ENCODE results near the gene G0S2. TPM values are rescaled to one million over a fixed set of nuclear protein-coding genes. Genes with fewer than 3 reads are reported as not detected.

The G0S2 gene
- polyA plus RNA-seq, 1 donor from 2014 or later, result 0.33 TPM

DNA sequence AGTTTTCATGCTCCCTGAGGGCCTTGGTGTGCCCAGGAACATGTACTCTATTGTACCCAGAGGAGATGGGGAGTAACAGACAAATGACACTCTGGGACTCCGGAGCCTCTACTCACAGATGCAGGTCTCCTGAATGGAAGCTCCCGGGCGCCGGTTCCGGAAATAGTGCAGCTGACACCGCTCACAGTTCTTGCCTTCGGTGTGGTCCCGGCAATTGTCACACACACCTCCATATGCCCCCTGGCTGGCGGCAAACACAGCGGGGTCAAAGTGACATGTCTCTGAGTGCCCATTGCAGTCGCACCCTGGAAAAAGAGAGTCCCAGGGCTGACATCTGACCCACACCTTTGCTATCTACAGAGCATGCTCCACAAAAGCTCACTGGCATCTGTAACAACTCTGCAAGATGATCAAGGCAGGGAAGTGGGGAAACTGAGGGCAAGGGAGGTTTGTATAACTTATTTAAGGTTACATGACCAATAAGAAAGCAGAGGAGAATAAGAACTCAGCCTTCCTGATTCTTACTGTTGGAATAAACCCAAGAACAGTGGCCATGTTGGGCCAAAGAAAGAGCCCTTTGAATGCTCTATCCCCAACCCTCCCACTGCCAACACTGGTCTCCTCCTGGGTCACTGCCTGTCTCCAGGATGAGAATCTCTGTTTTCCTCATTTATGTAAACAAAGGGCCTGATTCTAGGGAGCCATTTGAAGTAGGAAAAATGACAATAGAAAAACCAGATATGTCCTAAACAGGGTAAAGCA lies 45.4 kb upstream of the G0S2 start:
- H2AFZ ChIP-seq (ENCODE audit: low read depth, low read length), result no peak overlapping the region
- H3K27ac ChIP-seq (ENCODE audit: low read length), result no peak overlapping the region
- no peak overlapping the region for H3K4me2 ChIP-seq (ENCODE audit: low read length)

DNA sequence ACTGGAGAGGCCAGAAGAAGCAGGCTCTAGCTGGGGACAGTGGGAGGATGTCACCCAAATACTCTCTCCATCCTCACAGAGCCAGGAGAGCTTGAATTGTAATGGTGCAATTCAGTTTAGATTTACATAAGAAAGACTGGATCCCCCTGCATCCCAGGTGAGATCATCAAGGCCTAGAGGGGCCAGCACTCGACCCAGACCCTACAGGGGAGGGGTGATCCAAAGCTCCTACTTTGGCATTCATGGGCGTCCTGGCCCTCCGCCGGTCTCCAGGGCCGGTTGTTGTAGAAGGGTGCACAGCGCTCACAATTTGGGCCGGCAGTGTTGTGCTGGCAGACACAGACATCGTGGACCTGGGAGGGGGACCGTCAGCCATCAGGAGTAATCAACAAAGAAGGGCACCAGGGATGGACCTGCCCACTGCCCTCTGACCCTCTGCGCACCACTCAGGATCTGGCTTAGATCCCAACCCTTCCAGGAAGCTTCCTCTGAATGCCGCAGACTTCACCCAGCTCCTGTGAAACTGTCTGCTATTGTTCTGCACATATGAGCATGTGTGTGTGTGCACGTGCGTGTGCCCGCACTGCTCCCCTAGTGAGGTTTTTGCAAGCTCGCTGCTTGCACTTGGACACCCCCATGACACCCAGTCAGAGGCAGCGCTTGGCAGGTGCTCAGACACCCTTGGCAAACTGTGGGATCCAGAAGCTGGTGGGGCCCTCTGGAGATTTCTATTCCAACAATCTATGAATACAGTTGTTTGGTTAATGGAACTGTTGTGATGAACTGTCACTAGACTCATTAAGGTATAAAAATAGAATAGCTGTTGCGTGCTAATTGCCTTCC lies 44.6 kb upstream of the G0S2 start:
- H3K9me3 ChIP-seq (ENCODE audit: low read length), result no peaks in the 10 kb centered on the region
- no peak overlapping the region for H3K27ac ChIP-seq (ENCODE audit: low read length)
- TF ChIP-seq, protein P1, sequence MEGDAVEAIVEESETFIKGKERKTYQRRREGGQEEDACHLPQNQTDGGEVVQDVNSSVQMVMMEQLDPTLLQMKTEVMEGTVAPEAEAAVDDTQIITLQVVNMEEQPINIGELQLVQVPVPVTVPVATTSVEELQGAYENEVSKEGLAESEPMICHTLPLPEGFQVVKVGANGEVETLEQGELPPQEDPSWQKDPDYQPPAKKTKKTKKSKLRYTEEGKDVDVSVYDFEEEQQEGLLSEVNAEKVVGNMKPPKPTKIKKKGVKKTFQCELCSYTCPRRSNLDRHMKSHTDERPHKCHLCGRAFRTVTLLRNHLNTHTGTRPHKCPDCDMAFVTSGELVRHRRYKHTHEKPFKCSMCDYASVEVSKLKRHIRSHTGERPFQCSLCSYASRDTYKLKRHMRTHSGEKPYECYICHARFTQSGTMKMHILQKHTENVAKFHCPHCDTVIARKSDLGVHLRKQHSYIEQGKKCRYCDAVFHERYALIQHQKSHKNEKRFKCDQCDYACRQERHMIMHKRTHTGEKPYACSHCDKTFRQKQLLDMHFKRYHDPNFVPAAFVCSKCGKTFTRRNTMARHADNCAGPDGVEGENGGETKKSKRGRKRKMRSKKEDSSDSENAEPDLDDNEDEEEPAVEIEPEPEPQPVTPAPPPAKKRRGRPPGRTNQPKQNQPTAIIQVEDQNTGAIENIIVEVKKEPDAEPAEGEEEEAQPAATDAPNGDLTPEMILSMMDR (IDR thresholded peaks at IDR 0.05; ENCODE audit: poor library complexity, severe bottlenecking), result no peak
- TF ChIP-seq, protein P2, sequence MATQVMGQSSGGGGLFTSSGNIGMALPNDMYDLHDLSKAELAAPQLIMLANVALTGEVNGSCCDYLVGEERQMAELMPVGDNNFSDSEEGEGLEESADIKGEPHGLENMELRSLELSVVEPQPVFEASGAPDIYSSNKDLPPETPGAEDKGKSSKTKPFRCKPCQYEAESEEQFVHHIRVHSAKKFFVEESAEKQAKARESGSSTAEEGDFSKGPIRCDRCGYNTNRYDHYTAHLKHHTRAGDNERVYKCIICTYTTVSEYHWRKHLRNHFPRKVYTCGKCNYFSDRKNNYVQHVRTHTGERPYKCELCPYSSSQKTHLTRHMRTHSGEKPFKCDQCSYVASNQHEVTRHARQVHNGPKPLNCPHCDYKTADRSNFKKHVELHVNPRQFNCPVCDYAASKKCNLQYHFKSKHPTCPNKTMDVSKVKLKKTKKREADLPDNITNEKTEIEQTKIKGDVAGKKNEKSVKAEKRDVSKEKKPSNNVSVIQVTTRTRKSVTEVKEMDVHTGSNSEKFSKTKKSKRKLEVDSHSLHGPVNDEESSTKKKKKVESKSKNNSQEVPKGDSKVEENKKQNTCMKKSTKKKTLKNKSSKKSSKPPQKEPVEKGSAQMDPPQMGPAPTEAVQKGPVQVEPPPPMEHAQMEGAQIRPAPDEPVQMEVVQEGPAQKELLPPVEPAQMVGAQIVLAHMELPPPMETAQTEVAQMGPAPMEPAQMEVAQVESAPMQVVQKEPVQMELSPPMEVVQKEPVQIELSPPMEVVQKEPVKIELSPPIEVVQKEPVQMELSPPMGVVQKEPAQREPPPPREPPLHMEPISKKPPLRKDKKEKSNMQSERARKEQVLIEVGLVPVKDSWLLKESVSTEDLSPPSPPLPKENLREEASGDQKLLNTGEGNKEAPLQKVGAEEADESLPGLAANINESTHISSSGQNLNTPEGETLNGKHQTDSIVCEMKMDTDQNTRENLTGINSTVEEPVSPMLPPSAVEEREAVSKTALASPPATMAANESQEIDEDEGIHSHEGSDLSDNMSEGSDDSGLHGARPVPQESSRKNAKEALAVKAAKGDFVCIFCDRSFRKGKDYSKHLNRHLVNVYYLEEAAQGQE (IDR thresholded peaks at IDR 0.05; ENCODE audit: borderline replicate concordance), result no peak
- TF ChIP-seq TAF1 (IDR thresholded peaks at IDR 0.05; ENCODE audit: low read depth), result no peak
- no peak for TF ChIP-seq POLR2AphosphoS5 (IDR thresholded peaks at IDR 0.05)
- TF ChIP-seq SMC3 (conservative IDR thresholded peaks at IDR 0.05; ENCODE audit: poor library complexity), result no peak
- TF ChIP-seq MXI1 (conservative IDR thresholded peaks at IDR 0.05; ENCODE audit: poor library complexity, severe bottlenecking), result no peak
- TF ChIP-seq EZH2 (IDR thresholded peaks at IDR 0.05; ENCODE audit: borderline replicate concordance, insufficient read depth, low read length, poor library complexity, severe bottlenecking), result no peak
- TF ChIP-seq EP300 (conservative IDR thresholded peaks at IDR 0.05; ENCODE audit: poor library complexity, severe bottlenecking), result no peak
- TF ChIP-seq RAD21 (conservative IDR thresholded peaks at IDR 0.05), result no peak
- no peaks in the 10 kb centered on the region for H3K27me3 ChIP-seq (ENCODE audit: insufficient read depth, low read depth, low read length)
- no peaks in the 10 kb centered on the region for H3K36me3 ChIP-seq (ENCODE audit: insufficient read depth, low read length)
- no peaks in the 10 kb centered on the region for H3F3A ChIP-seq (ENCODE audit: insufficient read depth, low read length, poor library complexity, severe bottlenecking)
- H3K4me2 ChIP-seq (ENCODE audit: low read length), result no peak overlapping the region
- no peaks in the 10 kb centered on the region for H3K79me2 ChIP-seq (replicated peaks; ENCODE audit: insufficient read depth, low read length)
- no peak overlapping the region for H3K9ac ChIP-seq (ENCODE audit: low read length)
- no peaks in the 10 kb centered on the region for H3K9me2 ChIP-seq (ENCODE audit: insufficient read depth, low read length)
- H3K4me3 ChIP-seq (ENCODE audit: low read length), result no peak overlapping the region
- no peaks in the 10 kb centered on the region for H4K20me1 ChIP-seq (ENCODE audit: insufficient read depth)
- H2AFZ ChIP-seq (ENCODE audit: low read depth, low read length), result no peak overlapping the region

More for the DNA sequence above, 45.4 kb upstream of the G0S2 start:
- no peak overlapping the region for H3K9ac ChIP-seq (ENCODE audit: low read length)
- H3K9me2 ChIP-seq (ENCODE audit: insufficient read depth, low read length), result no peaks in the 10 kb centered on the region
- H3K79me2 ChIP-seq (replicated peaks; ENCODE audit: insufficient read depth, low read length), result no peaks in the 10 kb centered on the region
- TF ChIP-seq EZH2 (IDR thresholded peaks at IDR 0.05; ENCODE audit: borderline replicate concordance, insufficient read depth, low read length, poor library complexity, severe bottlenecking) (no peak), TAF1 (IDR thresholded peaks at IDR 0.05; ENCODE audit: low read depth) (no peak), SMC3 (conservative IDR thresholded peaks at IDR 0.05; ENCODE audit: poor library complexity) (no peak), RAD21 (conservative IDR thresholded peaks at IDR 0.05) (no peak), POLR2AphosphoS5 (IDR thresholded peaks at IDR 0.05) (no peak)
- TF ChIP-seq, protein P1 (IDR thresholded peaks at IDR 0.05; ENCODE audit: poor library complexity, severe bottlenecking), result no peak
- no peaks in the 10 kb centered on the region for H3K27me3 ChIP-seq (ENCODE audit: insufficient read depth, low read depth, low read length)
- H3F3A ChIP-seq (ENCODE audit: insufficient read depth, low read length, poor library complexity, severe bottlenecking), result no peaks in the 10 kb centered on the region
- H3K4me3 ChIP-seq (ENCODE audit: low read length), result no peak overlapping the region
- H3K9me3 ChIP-seq (ENCODE audit: low read length), result no peaks in the 10 kb centered on the region
- H3K36me3 ChIP-seq (ENCODE audit: insufficient read depth, low read length), result no peaks in the 10 kb centered on the region
- H4K20me1 ChIP-seq (ENCODE audit: insufficient read depth), result no peaks in the 10 kb centered on the region

All from neural cell (in vitro differentiated cells).